HCT116 (cell line): ENCODE measurements around the gene C10orf62. TPM values are rescaled to one million over a fixed set of nuclear protein-coding genes. Genes with fewer than 3 reads are reported as not detected.

Source experiments
- ATAC-seq: fragments of 200-7000 bp; cut with Tn5 transposase; 2 replicates; pipeline ENCODE4 v1.9.1; 2020; ENCODE audit warnings: mild to moderate bottlenecking, moderate library complexity
- BruUV-seq: library from RNA; stranded (reverse); fragments of 400-500 nt; replicated peaks from 2 replicates; lab custom pipeline; 2021; lab: Mats Ljungman, UMichigan
- CTCF ChIA-PET: fragments of 300-600 bp; sonication (Branson Sonifier 250); formaldehyde crosslinking; loops from one replicate; lab custom pipeline; 2021; ENCODE audit warnings: antibody characterized with exemption; lab: Charles Lee
- POLR2A ChIA-PET: fragments of 300-600, 350-600 bp; sonication (Branson Sonifier 250); formaldehyde crosslinking; loops from one replicate; lab custom pipeline; 2021; ENCODE audit warnings: antibody characterized with exemption; lab: Charles Lee
- RAD21 ChIA-PET, 2 experiments: fragments of 300-600 bp; sonication (Branson Sonifier 250); formaldehyde crosslinking; loops; one replicate each; lab custom pipeline; 2023; ENCODE audit warnings: low total read pairs in 2 of 2; ENCODE audit not compliant: uncharacterized antibody in 2 of 2, unreplicated experiment in 2 of 2, low non-redundant PET in 1 of 2; lab: Charles Lee
- DNase-seq: peaks from one replicate; pipeline ENCODE4 v3.0.0-alpha.2; 2010; ENCODE audit warnings: low read depth, low spot score
- H2AFZ ChIP-seq: fragments of 200-600 bp; shearing (Covaris generic), sonication (generic); 2 replicates; pipeline ENCODE4 v1.6.1; 2017; ENCODE audit warnings: low read depth, mixed run types, mixed read lengths, antibody characterized with exemption, low read length; ENCODE audit not compliant: poor library complexity, severe bottlenecking
- H3K27ac ChIP-seq: 2 replicates; pipeline ENCODE4 v1.5.1; 2012; ENCODE audit warnings: low read depth, low read length
- H3K27me3 ChIP-seq: fragments of 200-600 bp; sonication (generic); 2 replicates; pipeline ENCODE4 v1.6.1; 2016; ENCODE audit warnings: mixed run types, low read length, mixed read lengths; ENCODE audit not compliant: insufficient read depth
- H3K36me3 ChIP-seq, 2 experiments: fragments of 200-500 bp in 1 of 2; fragments of 200-600 bp in 1 of 2; sonication (Bioruptor generic) in 1 of 2; sonication (generic) in 1 of 2; 2 replicates each; pipeline versions ENCODE4 v1.5.1 to v1.6.1; 2014 to 2016; ENCODE audit warnings: low read length in 2 of 2, inconsistent platforms in 1 of 2, mixed read lengths in 1 of 2, mixed run types in 1 of 2; ENCODE audit not compliant: insufficient read depth in 2 of 2, control insufficient read depth in 1 of 2
- H3K4me1 ChIP-seq, 2 experiments: fragments of 200-600 bp in 1 of 2; sonication (generic) in 1 of 2; 2 replicates each; pipeline versions ENCODE4 v1.5.1 to v1.6.1; 2012 to 2017; ENCODE audit warnings: low read length in 2 of 2, inconsistent platforms in 1 of 2, mild to moderate bottlenecking in 1 of 2, mixed read lengths in 1 of 2, mixed run types in 1 of 2, moderate library complexity in 1 of 2; ENCODE audit not compliant: insufficient read depth in 2 of 2, control insufficient read depth in 1 of 2
- H3K4me2 ChIP-seq: fragments of 200-600 bp; sonication (generic); 2 replicates; pipeline ENCODE4 v1.6.1; 2017; ENCODE audit warnings: mixed run types, low read length, mixed read lengths
- H3K4me3 ChIP-seq, 2 experiments: fragments of 200-600 bp in 1 of 2; sonication (generic) in 1 of 2; replicated peaks in 1 of 2; 2 replicates each; pipeline ENCODE4 v1.5.1; 2011 to 2016; ENCODE audit warnings: low read length in 2 of 2, control low read depth in 1 of 2, low read depth in 1 of 2, mild to moderate bottlenecking in 1 of 2, mixed read lengths in 1 of 2, mixed run types in 1 of 2
- H3K79me2 ChIP-seq: fragments of 200-600 bp; sonication (generic); 2 replicates; pipeline ENCODE4 v1.6.1; 2017; ENCODE audit warnings: mild to moderate bottlenecking, mixed run types, low read length, moderate library complexity, mixed read lengths; ENCODE audit not compliant: insufficient read depth
- H3K9ac ChIP-seq: fragments of 200-600 bp; sonication (generic); 2 replicates; pipeline ENCODE4 v1.6.1; 2016; ENCODE audit warnings: low read length, mixed read lengths
- H3K9me2 ChIP-seq: fragments of 200-600 bp; sonication (generic), shearing (Covaris generic); 2 replicates; pipeline ENCODE4 v1.6.1; 2017; ENCODE audit warnings: mixed run types, mild to moderate bottlenecking, moderate library complexity; ENCODE audit not compliant: insufficient read depth
- H3K9me3 ChIP-seq, 2 experiments: fragments of 200-500 bp in 1 of 2; fragments of 200-600 bp in 1 of 2; sonication (Bioruptor generic) in 1 of 2; sonication (generic) in 1 of 2; 2 replicates each; pipeline ENCODE4 v1.6.1; 2014 to 2017; ENCODE audit warnings: low read length in 2 of 2, mixed read lengths in 2 of 2, inconsistent platforms in 1 of 2, low read depth in 1 of 2, mild to moderate bottlenecking in 1 of 2, mixed run types in 1 of 2, moderate library complexity in 1 of 2; ENCODE audit not compliant: control insufficient read depth in 1 of 2, insufficient read depth in 1 of 2
- H4K20me1 ChIP-seq: fragments of 200-600 bp; sonication (generic), shearing (Covaris generic); 2 replicates; pipeline ENCODE4 v1.6.1; 2017; ENCODE audit warnings: mixed run types, mild to moderate bottlenecking, moderate library complexity; ENCODE audit not compliant: insufficient read depth
- POLR2AphosphoS5 ChIP-seq: IDR thresholded peaks from 2 replicates; pipeline ENCODE4 v1.6.1; 2011; ENCODE audit warnings: mild to moderate bottlenecking, low read depth, low read length, moderate library complexity
- RAD21 ChIP-seq: IDR thresholded peaks from 2 replicates; pipeline ENCODE4 v1.6.1; 2012; ENCODE audit warnings: low read depth, mild to moderate bottlenecking
- YY1 ChIP-seq: IDR thresholded peaks from 2 replicates; pipeline ENCODE4 v1.6.1; 2011; ENCODE audit warnings: low read length, low read depth, moderate library complexity, mild to moderate bottlenecking; ENCODE audit not compliant: insufficient replicate concordance; ENCODE audit errors: extremely low read depth
- intact Hi-C: fragments of 100-400 bp; cut with micrococcal nuclease; formaldehyde crosslinking; loops from 2 replicates; pipeline ENCODE4 v1.10.0; 2022
- total RNA-seq: library from RNA; stranded (reverse); gene quantifications from one replicate; pipeline ENCODE4 v1.2.1, GENCODE V29; 2021; ENCODE audit not compliant: unreplicated experiment
- TF ChIP-seq, protein P1 (sequence below), 3 experiments: fragments of 200-600 bp in 1 of 3; sonication (generic) in 1 of 3; IDR thresholded peaks in 2 of 3; conservative IDR thresholded peaks in 1 of 3; 2 replicates each; pipeline ENCODE4 v1.5.1; 2012 to 2017; ENCODE audit warnings: low read depth in 2 of 3, low read length in 2 of 3, antibody characterized with exemption in 1 of 3, borderline replicate concordance in 1 of 3, control low read depth in 1 of 3, mild to moderate bottlenecking in 1 of 3, mixed read lengths in 1 of 3, mixed run types in 1 of 3, moderate library complexity in 1 of 3; ENCODE audit not compliant: insufficient read depth in 1 of 3
- TF ChIP-seq, protein P2 (sequence below): IDR thresholded peaks from 2 replicates; pipeline ENCODE4 v1.6.1; 2012

Gene C10orf62
- total RNA-seq, 1 experiment from 2014 or later: 0.32 TPM

DNA sequence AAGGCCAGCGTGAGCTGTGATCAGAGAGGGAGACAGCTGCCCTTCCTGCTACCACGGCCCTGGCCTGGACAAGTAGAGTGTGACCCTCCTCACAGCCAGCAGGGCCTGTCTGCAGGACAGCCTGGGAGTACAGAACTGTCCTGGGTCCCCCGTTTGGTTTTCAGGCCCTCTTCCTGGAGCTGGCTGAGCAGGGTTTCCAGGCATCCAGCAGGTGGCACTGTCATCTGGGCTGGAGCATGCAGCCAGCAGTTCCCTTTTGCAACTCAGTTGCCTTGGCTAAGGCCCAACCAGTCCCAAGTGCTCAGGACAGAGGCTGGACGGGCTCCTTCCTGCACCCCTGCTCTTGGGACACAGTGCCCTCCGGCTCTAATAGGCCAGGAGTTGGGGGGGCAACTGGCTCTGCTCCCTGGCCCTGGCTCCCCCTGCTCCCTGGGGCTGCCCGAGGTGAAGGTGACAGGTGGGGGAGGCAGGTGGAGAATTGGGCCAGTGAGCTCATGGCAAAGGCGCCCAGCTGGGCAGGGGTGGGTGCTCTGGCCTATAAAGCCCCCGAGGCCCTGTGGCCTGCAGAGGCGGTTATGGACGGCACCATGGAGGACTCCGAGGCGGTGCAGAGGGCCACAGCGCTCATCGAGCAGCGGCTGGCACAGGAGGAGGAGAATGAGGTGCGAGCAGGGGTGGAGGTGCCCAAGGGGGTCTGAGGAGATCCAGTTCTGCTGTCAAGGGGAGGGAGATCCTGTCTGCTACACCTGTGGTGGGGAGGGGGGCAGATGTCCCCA is 17.1 kb upstream of the C10orf62 start, which contains the start of gene ANKRD2:
TSS of gene ANKRD2 (plus strand) at position 566 of the 776 bp plus-strand sequence. CDS start at position 576, 10 bp downstream.
- H4K20me1 ChIP-seq: no peaks in the 10 kb centered on the region
- POLR2A ChIA-PET: interaction anchor here (1.0 kb wide), 2 partner anchors 24 to 68 kb away, joined by 3 read pairs; partner anchors contain the start of gene PI4K2A
- TF ChIP-seq, protein P1, sequence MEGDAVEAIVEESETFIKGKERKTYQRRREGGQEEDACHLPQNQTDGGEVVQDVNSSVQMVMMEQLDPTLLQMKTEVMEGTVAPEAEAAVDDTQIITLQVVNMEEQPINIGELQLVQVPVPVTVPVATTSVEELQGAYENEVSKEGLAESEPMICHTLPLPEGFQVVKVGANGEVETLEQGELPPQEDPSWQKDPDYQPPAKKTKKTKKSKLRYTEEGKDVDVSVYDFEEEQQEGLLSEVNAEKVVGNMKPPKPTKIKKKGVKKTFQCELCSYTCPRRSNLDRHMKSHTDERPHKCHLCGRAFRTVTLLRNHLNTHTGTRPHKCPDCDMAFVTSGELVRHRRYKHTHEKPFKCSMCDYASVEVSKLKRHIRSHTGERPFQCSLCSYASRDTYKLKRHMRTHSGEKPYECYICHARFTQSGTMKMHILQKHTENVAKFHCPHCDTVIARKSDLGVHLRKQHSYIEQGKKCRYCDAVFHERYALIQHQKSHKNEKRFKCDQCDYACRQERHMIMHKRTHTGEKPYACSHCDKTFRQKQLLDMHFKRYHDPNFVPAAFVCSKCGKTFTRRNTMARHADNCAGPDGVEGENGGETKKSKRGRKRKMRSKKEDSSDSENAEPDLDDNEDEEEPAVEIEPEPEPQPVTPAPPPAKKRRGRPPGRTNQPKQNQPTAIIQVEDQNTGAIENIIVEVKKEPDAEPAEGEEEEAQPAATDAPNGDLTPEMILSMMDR (IDR thresholded peaks at IDR 0.05 in 2 of 3, conservative IDR thresholded peaks at IDR 0.05 in 1 of 3; ENCODE audit: borderline replicate concordance in 1 of 3, insufficient read depth in 1 of 3, low read depth in 2 of 3, low read length in 2 of 3): peak; percentile 85 to 97 (median 93)
- TF ChIP-seq RAD21: peak; percentile 93
- TF ChIP-seq YY1: peak; percentile 34
- 0 out of 2 replicates have a peak, but pooled peaks have one; percentile 29 for TF ChIP-seq POLR2AphosphoS5
- TF ChIP-seq, protein P2, sequence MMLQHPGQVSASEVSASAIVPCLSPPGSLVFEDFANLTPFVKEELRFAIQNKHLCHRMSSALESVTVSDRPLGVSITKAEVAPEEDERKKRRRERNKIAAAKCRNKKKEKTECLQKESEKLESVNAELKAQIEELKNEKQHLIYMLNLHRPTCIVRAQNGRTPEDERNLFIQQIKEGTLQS: no peak
- CTCF ChIA-PET: interaction anchor here (0.6 to 2.8 kb wide), 26 partner anchors 9 to 236 kb away, joined by 3 to 35 read pairs (median 6); partner anchors contain the start of genes AVPI1, HOGA1 and UBTD1
- H3K79me2 ChIP-seq: no peaks in the 10 kb centered on the region
- H3K4me3 ChIP-seq: peak within 1 kb of the TSS in 1 of 2 experiments; percentile 51; a peak in 2 of 4 replicates
- ATAC-seq (peak; percentile 78), DNase-seq (peak; percentile 59)
- H3K9me2 ChIP-seq: no peaks in the 10 kb centered on the region
- peaks cover 53 to 60% of the 10 kb centered on the region in 2 experiments for H3K4me1 ChIP-seq
- H3K36me3 ChIP-seq: no peaks in the 10 kb centered on the region
- intact Hi-C loops: loop anchor here (1.0 kb wide), 1 partner anchor 40 kb away; no protein-coding TSS in a partner anchor
- peak within 1 kb of the TSS; percentile 68 for H3K27ac ChIP-seq
- no peaks in the 10 kb centered on the region for H3K27me3 ChIP-seq
- H3K9me3 ChIP-seq: no peaks in the 10 kb centered on the region
- H3K9ac ChIP-seq: peak within 1 kb of the TSS; percentile 67
- no peak within 1 kb of the TSS for H2AFZ ChIP-seq
- BruUV-seq: no TSS peak
- H3K4me2 ChIP-seq: peak within 1 kb of the TSS; percentile 92
- RAD21 ChIA-PET: interaction anchor here (0.5 to 2.3 kb wide), 7 partner anchors 19 to 161 kb away, joined by 3 to 12 read pairs (median 4); no protein-coding TSS in a partner anchor
